ENCODE data around the gene ZSCAN2. TPM values are rescaled to one million over a fixed set of nuclear protein-coding genes. Genes with fewer than 3 reads are reported as not detected.
A peak's percentile ranks its signal among the peaks of the same experiment; 100 is the strongest.
"Not testable (repeated sequence)": the region's sequence is repeated elsewhere in the genome, so short reads cannot be mapped to it uniquely, and the experiment has no call there.

ZSCAN2 gene
- 25.7 TPM for polyA plus RNA-seq (2012; ENCODE audit: insufficient read depth, insufficient read length)

GRCh38 chr15:84600687-84601554 is at the start of gene ZSCAN2:
ZSCAN2 (plus strand) TSS chr15:84601009; CDS start chr15:84603928, 2,919 bp downstream.
- H3K4me3 ChIP-seq (ENCODE audit: low read length): peak within 1 kb of the TSS; percentile 92
- peak; percentile 90 for DNase-seq (ENCODE audit: low read depth, low spot score)

DNA sequence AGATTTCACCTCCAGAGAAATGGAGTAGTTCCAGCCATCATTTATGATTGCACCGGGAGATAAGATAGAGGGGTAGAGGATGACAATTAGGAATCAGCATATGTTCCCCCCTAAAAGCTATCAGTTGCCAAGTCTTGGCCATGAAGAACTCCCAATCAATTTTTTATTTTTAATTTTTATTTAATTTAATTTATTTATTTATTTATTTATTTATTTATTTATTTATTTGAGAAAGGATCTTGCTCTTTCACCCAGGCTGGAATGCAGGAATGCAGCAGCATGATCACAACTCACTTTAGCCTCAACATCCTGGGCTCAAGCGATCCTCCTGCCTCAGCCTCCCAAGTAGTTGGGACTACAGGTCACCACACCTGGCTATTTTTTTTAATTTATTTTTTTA is 49.2 kb upstream of the ZSCAN2 start:
- not testable (repeated sequence) for DNase-seq (ENCODE audit: low read depth, low spot score); H3K4me3 ChIP-seq (ENCODE audit: low read length)

- DNase-seq (ENCODE audit: low read depth, low spot score): no peak
- H3K4me3 ChIP-seq (ENCODE audit: low read length): no peak overlapping the region
Measured at GRCh38 chr15:84552896-84553295, 47.9 kb upstream of the ZSCAN2 start.

DNA sequence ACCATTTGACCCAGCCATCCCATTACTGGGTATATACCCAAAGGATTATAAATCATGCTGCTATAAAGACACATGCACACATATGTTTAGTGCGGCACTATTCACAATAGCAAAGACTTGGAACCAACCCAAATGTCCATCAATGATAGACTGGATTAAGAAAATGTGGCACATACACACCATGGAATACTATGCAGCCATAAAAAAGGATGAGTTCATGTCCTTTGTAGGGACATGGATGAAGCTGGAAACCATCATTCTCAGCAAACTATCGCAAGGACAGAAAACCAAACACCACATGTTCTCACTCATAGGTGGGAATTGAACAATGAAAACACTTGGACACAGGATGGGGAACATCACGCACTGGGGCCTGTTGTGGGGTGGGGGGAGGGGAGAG is 44.1 kb upstream of the ZSCAN2 start:
- not testable (repeated sequence) for H3K4me3 ChIP-seq (ENCODE audit: low read length); DNase-seq (ENCODE audit: low read depth, low spot score)

- DNase-seq (ENCODE audit: low read depth, low spot score); H3K4me3 ChIP-seq (ENCODE audit: low read length): not testable (repeated sequence)
Measured at GRCh38 chr15:84568021-84568420, 32.8 kb upstream of the ZSCAN2 start.

GRCh38 chr15:84570164-84570735 is 30.6 kb upstream of the ZSCAN2 start:
- DNase-seq (ENCODE audit: low read depth, low spot score): no peak
- H3K4me3 ChIP-seq (ENCODE audit: low read length): peak overlapping the region; percentile 74

GRCh38 chr15:84572231-84572630 is 28.6 kb upstream of the ZSCAN2 start:
- DNase-seq (ENCODE audit: low read depth, low spot score): no peak
- no peak overlapping the region for H3K4me3 ChIP-seq (ENCODE audit: low read length)

GRCh38 chr15:84575493-84575892 is 25.3 kb upstream of the ZSCAN2 start:
- H3K4me3 ChIP-seq (ENCODE audit: low read length): no peak overlapping the region
- DNase-seq (ENCODE audit: low read depth, low spot score): no peak

GRCh38 chr15:84577891-84578290 is 22.9 kb upstream of the ZSCAN2 start:
- not testable (repeated sequence) for H3K4me3 ChIP-seq (ENCODE audit: low read length); DNase-seq (ENCODE audit: low read depth, low spot score)

- DNase-seq (ENCODE audit: low read depth, low spot score): not testable (repeated sequence)
Measured at GRCh38 chr15:84579261-84579721, 21.5 kb upstream of the ZSCAN2 start.

DNA sequence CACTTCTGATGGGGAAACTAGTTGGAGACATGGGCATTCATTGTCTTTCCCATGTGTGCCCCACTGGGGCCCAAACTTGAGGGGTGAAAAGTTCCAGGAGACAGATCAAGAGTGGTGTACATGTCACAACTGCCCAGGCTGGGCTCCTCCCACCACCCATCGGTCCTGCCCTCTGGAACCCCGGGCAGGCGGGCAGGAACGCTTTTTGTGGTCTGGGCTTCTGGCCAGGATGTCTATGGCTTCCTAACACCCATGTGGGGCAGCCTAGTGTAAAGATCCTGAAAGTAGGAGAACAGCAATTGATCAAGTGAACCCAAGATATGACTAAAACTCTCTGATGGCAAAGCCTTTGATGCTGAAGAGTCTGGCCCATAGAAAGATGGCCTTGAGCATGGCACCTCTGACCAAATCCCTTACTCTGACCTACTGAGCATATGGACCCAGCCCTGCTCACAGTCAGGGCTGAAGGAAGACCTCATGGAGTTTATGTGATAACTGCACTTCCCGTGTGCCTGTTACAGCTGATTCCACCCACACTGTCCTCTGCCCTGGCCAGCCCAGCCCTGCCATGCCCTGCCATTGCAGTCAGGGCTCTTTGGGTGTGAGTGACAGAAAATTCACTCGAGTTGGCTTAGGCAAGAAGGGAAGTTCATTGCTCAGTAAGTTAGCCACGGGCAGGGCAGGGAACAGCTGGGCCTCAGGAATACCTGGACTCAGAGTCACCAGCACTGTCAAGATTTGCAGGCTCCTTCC is 19.0 kb upstream of the ZSCAN2 start:
- not testable (repeated sequence) for H3K4me3 ChIP-seq (ENCODE audit: low read length); DNase-seq (ENCODE audit: low read depth, low spot score)

More at GRCh38 chr15:84579261-84579721, 21.5 kb upstream of the ZSCAN2 start:
- H3K4me3 ChIP-seq (ENCODE audit: low read length): not testable (repeated sequence)

DNA sequence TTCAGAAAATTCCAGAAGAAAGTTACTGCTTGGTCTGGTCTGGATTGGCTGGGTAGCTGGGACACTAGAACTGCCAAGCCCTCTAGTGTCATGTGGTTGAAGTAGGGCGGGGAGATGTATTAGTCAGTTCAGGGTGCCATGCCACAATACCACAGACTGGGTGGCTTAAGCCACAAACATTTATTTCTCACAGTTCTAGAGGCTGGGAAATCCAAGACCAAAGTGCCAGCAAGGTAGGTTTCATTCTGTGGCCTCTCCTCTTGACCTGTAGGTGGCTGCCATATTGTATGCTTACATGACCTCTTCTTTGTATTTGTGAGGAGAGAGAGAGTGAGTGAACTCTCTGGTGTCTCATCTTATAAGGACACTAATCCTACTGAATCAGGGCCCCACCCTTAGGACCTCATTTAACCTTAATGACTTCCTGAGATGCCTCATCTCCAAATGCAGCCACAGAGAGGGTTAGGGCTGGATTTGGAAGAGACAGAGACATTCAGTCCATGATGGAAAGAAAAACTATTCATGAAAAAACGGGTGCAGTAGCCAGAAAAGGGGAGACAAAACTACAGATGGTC is 18.1 kb upstream of the ZSCAN2 start:
- DNase-seq (ENCODE audit: low read depth, low spot score): no peak
- H3K4me3 ChIP-seq (ENCODE audit: low read length): no peak overlapping the region

GRCh38 chr15:84583921-84584320 is 16.9 kb upstream of the ZSCAN2 start:
- H3K4me3 ChIP-seq (ENCODE audit: low read length); DNase-seq (ENCODE audit: low read depth, low spot score): not testable (repeated sequence)

- H3K4me3 ChIP-seq (ENCODE audit: low read length): no peak overlapping the region
- DNase-seq (ENCODE audit: low read depth, low spot score): no peak
Measured at GRCh38 chr15:84586696-84587095, 14.1 kb upstream of the ZSCAN2 start.

DNA sequence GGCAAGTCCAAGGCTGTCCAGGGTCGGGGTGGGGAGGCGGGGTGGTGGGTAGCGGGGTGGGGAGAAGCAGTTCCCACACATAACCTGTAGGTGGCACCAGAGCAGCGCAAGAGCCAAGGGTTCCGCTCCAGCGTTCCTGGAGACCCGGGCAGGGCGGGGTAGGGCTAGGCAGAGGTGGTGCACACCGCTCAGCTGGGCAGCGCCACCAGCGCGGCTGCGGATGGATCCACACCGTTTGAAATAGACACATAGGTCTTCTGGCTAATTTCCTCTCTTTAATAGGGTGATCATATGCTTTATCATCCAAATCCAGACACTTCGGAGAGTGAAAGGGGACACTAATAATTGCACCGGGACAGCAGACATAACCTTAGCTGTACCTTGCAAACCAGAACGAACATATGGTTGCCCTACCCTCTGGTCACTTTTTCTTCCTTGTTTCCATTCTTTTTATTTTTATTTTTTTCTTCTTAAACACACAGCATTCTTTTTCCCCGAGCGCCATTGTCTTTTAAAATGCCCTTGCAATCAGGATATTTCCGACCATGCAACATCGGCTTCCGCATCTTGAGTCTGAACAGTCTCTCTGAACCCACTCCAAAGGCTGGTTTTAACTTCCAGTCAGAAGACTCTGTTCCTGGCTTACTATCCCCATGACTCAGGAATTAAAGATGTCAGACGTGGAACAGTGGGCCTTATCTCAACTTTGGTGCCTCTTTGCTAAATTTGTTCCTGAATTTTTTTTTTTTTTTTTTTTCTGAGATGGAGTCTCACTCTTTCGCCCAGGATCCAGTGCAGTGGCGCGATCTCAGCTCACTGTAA is 12.5 kb upstream of the ZSCAN2 start:
- peak; percentile 70 for DNase-seq (ENCODE audit: low read depth, low spot score)
- H3K4me3 ChIP-seq (ENCODE audit: low read length): peak overlapping the region; percentile 12

DNA sequence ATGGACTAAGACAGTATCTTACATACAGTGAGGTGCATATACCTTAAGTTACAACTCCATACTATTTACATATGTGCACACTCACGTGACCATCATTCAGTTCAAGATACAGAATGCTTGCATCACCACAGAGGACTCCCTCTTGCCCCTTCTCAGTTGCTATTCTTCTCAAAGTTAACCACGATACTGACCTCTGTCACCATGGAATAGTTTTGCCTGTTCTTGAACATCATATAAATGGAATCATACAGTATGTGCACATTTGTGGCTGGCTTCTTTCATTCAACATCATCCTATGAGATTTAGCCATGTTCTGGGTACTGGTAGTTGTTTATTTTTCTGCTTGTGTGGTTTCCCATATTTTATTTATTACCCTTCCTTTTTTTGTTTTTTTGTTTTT is 10.4 kb upstream of the ZSCAN2 start:
- no peak for DNase-seq (ENCODE audit: low read depth, low spot score)

GRCh38 chr15:84591815-84592214 is 9.0 kb upstream of the ZSCAN2 start:
- no peak overlapping the region for H3K4me3 ChIP-seq (ENCODE audit: low read length)

More for the DNA sequence above, 10.4 kb upstream of the ZSCAN2 start:
- no peak overlapping the region for H3K4me3 ChIP-seq (ENCODE audit: low read length)

DNA sequence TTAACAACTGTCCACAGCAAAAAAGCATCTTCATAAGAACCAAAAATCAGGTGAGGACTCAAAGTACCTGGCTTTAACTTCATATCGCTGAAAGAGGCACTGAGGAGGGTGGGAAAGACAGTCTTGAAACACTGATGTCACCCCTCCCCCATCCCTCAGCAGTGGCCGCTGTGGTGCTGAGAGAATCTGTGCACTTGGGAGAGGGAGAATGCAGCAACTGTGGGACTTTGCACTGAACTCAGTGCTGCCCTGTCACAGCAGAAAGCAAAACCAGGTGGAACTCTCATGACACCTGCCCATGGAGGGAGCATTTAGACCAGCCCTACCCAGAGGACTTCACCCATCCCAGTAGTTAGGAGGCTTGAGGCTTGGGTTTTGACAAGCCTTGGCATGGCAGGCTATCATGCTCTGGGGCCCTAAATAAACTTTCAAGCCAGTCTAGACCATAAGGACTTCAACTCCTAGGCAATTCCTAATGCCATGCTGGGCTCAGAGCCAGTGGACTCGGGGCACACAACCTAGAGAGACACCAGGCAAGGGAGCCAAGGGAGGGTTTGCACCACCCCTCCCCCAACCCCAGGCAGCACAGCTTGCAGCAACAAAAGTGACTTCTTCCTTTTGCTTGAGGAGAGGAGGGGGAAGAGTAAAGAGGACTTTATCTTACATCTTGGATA is 6.1 kb upstream of the ZSCAN2 start:
- DNase-seq (ENCODE audit: low read depth, low spot score): no peak

More at GRCh38 chr15:84591815-84592214, 9.0 kb upstream of the ZSCAN2 start:
- no peak for DNase-seq (ENCODE audit: low read depth, low spot score)

More for the DNA sequence above, 6.1 kb upstream of the ZSCAN2 start:
- H3K4me3 ChIP-seq (ENCODE audit: low read length): no peak overlapping the region
